NCI-H2081 (cell line): ENCODE measurements around the gene CD8B2.
"Not testable (repeated sequence)": the region's sequence is repeated elsewhere in the genome, so short reads cannot be mapped to it uniquely, and the experiment has no call there.

Source experiments
- DNase-seq, 2 experiments: peaks; one replicate each; lab custom pipeline; 2025; lab: John Stamatoyannopoulos, UW

CD8B2 gene

DNA sequence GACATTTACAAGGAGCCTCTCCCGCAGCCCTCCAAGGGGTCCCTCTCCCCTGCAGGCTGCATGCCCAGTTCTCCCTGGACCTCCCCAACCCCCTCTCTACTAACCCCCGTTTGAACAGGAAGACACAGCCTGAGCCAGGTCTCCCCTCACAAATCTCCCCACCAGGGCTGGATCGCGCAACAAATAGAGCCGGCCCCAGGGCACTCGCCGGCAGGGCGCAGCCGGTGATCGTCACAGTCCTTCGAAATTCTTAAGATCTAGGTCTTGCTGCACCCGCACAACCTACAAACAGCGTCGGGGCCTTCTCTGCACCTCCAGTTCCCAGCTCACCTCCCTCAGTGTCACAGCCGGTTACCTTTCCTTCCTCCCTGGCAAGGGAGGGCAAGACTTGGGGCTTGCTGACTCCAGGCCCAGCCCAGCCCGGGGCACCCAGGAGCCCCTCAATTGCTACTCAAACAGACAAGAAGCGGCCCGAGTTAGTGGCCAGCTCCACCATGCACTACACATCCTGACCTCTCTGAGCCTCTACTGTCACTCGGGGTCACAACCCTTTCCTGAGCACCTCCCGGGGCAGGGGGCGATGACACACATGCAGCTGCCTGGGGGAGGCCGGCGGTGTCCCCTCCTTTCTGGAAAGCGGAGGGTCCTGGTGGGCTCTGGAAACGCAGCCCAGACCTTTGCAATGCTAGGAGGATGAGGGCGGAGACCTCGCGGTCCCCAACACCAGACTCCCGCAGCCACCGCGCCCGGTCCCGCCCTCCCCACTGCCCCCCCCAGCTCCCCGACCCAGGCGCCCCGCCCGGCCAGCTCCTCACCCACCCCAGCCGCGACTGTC lies at the start of gene CD8B2:
Gene CD8B2 (plus strand): TSS at position 814 of the 835 bp plus-strand sequence. CDS start 63 bp downstream, outside the sequence.
- not testable (repeated sequence) for DNase-seq

DNA sequence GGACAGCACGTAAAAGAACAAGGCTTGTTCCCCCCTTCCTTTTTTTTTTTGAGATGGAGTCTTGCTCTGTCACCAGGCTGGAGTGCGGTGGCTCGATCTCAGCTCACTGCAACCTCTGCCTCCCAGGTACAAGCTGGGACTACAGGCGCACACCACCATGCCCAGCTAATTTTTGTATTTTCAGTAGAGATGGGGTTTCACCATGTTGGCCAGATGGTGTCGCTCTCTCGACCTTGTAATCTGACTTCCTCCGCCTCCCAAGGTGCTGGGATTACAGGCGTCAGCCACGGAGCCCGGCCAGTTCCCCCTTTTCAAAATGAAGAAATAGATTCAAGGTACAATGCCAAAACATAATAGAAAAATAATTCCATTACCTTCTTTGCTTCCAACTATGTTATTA lies 25.3 kb upstream of the CD8B2 start:
- not testable (repeated sequence) for DNase-seq

DNA sequence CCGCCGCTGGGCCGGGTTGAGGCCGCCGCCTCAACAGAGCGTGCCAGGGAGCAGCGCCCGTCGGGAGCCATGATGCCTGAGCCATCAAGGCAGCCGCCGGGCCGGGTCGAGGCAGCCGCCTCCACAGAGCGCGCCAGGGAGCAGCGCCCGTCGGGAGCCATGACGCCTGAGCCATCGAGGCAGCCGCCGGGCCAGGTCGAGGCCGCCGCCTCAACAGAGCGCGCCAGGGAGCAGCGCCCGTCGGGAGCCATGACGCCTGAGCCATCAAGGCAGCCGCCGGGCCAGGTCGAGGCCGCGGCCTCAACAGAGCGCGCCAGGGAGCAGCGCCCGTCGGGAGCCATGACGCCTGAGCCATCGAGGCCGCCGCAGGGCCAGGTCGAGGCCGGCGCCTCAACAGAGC lies 19.6 kb upstream of the CD8B2 start:
- DNase-seq, result not testable (repeated sequence)

DNA sequence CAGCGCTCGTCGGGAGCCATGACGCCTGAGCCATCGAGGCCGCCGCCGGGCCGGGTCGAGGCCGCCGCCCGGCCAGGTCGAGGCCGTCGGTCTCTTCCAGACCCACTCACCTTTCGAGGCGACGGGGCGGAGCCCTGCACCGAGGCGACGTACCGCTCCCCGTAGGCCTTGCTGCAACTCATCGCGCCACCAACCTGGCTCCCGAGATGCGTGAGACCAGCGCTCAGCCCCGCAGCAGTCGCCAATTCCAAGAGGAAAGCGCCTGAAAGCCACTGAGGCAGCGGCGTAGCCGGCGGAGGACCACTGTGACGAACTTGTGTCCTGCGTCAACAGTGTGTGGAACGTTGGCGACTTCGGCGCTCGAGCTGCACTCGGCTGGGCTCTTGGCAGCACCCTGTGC lies 19.1 kb upstream of the CD8B2 start, which contains the start of gene RGPD3:
Gene RGPD3 (minus strand): TSS at position 307 of the 400 bp plus-strand sequence. CDS start 125 bp downstream, at position 182.
- not testable (repeated sequence) for DNase-seq

DNA sequence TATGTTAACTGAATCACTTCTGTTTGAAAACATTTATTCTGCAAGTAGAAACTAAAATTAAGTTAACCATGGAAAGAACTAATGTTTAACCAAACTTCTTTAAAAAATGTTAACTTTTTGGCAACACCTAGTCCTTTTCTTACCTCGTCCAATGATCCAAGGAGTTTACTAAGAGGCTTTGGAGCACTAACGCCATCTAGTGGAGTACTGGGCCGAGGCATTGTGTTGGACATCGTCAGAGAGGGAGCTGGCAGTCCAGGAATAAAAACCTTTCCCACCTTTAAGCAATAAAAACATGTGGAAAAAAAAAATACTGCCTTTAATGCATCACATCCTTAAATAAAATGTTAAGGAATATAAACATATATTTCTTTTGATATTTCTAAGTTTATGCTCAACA lies 16.5 kb upstream of the CD8B2 start:
- not testable (repeated sequence) for DNase-seq

DNA sequence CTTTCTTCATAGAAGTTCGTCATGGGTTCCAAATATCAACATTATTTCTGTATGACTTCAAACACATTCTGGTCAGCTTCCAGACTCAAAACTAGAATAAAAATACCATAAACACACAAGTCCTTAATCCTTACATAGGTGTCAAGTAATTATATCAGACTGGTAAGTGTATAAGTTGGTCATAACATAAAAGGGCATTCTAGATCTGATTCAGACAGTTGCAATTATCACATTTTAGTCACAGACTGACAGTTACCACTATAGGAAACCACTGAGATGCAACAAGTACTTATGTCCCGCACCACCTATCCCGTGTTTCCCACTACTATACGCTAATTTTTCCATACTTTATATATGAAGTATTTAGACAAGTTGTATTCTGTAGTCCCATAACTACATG lies 9.5 kb upstream of the CD8B2 start:
- not testable (repeated sequence) for DNase-seq

DNA sequence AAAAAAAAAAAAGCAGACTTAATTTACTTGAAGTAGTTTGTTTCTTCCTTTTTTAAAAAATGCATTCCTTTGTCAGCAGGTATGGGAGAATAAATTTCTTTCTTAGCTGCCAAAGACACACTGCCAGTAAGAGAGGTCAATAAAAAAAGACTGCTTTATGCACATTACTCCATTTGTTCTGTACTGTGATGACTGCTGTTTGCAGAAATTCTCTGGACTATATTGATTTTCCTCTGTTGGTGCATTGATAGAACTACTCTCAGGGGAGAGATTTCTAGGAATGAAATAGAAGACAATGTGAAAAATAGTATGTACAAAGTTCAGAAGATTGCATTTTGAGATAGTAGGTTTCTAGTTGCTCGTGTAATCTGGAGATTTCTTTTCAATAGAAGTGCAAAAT lies 7.6 kb upstream of the CD8B2 start:
- DNase-seq, result not testable (repeated sequence)

DNA sequence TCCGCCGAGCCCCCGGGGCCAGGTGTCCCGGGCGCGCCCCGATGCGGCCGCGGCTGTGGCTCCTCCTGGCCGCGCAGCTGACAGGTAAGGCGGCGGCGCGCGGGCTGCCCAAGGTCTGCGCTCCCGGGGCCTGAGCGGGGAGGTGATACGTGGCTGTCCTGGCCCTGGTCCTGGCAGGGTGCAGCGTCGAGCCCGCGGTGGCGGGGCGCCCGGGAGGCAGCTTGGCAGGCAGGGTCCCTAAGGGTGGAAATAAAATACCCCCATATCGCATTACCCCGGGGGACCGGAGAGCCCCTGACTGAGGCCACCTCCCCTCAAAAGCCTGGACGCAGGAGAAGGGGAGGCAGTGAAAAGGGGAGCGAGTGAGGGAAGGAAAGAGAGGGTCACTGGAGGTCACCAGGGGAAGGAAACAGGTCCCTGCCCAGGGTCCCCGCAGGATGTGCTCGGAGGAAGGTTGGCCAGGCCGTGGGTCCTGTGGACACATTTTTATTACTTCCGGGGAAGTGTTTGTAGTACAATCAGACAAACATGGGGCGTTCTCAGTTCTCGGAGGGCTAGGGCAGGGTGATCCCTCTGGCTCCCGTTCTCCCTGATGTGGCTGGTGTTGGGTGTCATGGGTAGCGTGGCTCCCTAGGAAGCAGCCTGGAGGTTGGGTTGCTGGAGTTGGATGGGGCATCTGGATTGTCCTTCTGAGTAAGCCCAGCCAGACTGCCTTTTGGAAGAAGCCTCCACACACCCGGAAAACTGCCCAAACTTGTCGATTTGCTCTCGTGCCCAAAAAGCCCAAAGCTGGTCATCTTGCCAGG lies 425 bp downstream of the CD8B2 start:
- DNase-seq, result not testable (repeated sequence)

DNA sequence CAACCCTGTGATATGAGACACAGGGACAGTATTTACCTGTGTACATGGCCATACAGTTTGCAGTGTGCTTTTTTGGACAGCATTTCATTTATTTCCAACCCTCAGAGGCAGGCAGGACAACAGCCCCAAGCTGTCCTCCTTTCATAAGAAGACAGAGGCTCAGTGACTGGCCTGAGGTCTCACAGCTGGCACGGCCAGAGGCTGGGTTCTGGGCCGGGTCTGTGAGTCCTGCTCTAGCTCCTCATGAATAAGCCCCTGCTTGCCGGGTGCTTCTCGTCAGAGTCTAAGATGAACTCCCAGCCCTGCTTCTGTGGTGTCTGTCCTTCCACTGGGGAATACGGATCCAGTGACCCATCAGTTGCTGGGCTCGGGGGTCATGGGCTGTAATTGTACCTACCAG lies 2.5 kb downstream of the CD8B2 start:
- DNase-seq, result not testable (repeated sequence)

DNA sequence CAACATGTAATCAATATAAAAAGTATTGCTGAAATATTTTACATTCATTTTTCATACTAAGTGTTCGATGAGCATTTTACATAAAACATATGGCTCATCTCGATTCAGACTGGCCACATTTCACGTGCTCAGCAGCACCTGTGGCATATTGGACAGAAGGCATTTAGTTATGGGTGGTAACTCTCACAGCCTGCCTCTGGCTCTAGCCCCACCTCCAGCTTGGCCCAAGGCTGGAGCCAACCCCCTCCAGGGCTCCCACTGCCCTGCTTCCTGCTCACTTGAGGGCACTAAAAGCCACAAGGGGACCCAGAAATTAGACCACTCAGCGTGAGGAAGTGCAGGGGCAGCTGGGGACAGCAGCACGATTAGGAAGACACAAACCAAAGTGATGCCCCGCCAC lies 5.2 kb downstream of the CD8B2 start:
- not testable (repeated sequence) for DNase-seq

DNA sequence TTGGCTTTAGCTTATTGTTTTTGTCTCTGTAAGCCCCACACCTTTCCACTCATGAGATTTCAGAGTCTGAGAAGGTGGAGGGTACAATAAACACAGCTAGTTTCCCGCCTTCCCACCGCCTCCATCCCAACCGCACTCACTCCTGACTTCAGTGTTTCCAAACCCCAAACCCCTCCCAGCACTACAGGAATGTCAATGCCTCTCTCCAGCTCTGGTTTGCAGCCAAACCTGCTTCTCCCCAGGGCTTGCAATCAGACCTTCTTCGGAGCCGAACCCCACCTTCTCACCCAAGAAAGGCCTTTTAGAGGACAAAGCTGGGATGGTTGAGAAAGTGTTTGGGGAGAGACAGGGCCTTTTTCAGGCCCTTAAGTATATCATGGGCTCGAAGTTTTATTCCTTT lies 5.7 kb downstream of the CD8B2 start:
- not testable (repeated sequence) for DNase-seq

DNA sequence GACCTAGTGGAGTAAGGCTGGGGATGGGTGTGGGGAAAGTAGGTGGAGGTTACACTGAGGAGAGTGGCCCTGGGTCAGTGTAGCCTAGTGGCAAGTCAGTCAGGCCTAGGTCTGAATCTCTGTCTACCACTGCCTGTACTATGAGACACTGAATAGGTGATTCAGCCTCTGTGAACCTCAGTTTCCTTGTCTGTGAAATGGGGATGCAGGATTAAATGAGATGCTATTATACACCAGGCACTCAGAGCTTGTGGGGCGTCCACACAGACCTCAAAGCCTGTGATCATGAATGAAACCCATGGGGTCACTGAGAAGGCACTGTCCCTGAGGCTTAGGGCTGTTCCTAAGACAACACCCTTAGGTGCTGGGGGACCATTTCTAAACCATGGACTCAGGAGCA lies 11.4 kb downstream of the CD8B2 start:
- DNase-seq, result not testable (repeated sequence)

DNA sequence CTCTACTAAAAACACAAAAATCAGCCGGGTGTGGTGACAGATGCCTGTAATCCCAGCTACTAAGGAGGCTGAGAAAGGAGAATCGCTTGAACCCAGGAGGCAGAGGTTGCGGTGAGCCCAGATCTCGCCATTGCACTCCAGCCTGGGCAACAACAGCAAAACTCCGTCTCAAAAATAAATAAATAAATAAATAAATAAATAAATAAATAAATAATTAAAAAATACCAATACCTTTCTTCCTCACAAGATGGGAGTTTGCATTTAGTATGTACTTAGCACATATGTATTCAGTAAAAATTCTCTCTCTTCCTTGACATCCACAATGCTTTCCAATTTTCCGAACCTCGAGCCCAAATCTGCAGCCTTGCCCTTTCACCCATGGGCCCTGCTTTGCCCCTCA lies 13.2 kb downstream of the CD8B2 start:
- not testable (repeated sequence) for DNase-seq

DNA sequence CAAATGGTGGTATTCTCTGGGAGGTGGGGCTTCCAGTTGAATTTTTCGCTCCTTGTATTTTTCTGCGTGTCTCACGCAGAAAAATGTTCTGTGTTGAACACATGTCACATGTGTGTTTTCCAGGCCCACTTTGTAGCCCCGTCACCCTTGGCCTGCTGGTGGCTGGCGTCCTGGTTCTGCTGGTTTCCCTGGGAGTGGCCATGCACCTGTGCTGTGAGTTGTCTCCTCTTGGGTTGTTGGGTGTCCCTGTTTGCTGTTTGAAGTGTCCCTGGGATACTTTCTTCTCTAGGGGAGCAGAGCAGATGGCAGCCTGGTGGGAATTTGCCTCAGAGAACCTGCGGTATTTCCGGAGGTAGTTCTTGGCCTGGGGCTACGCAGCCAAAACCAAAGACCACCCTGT lies 15.2 kb downstream of the CD8B2 start:
- DNase-seq, result not testable (repeated sequence)

DNA sequence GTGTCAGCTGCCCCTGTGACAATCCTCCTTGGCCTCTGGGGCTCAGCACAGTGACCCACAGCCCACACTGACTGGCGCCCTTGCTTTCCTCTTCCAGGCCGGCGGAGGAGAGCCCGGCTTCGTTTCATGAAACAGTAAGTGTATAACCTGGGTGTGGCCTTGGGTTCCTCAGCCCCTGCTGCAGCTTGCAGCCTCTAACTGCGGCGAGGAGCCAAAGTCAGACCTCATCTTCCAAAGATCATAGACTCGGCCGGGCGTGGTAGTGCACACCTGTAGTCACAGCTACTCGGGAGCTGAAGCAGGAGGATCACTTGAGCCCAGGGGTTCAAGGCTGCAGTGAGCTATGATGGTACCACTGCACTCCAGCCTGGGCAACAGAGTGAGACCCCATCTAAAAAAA lies 17.0 kb downstream of the CD8B2 start:
- not testable (repeated sequence) for DNase-seq

DNA sequence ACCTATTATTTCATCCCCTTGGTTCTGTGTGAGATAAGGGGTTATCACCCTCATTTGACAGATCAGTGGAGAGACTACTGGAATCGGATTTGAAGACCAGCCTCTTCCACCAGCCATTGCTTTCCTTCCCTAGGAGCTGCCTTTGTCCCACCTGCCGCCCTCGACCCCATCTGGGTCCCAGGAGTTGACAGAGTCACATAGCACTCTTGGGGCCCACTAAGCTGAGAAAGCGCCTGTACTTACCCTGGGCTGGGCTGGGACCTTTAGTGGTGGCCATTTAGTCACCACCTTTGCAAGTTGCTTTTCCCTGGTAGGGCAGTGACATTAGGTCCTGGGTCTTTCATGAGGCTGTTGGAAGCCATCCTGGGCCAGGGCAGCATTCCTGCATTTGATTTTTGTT lies 17.6 kb downstream of the CD8B2 start:
- not testable (repeated sequence) for DNase-seq

DNA sequence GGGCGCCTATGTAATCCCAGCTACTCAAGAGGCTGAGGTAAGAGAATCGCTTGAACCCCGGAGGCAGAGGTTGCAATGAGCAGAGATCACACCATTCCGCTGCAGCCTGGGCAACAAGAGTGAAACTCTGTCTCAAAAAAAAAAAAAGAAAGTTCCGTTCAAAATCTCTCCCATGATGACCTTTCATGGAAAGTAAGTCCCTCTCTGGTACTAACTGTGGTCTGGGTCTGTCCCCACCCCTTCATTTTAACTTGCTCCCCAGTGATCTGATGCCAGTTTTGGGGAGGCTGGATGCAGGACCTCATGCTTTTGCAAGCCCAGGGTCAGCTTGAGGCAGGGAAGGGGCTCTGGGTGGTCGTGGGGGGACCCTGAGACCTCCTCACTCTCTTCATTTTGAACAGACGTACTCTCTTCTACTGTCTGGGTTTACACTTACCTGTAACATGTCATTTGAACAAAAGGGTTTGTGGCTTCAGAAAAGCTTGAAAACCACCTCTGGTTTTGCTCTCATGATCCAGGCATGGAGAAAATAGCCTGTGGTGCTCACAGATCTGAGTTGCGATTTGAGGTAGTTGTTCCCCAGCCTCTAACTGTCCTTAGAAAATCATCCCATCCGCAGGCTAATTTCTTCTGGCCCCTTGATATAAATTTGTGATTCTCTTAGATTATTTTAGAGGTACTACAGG lies 19.0 kb downstream of the CD8B2 start:
- DNase-seq, result not testable (repeated sequence)

DNA sequence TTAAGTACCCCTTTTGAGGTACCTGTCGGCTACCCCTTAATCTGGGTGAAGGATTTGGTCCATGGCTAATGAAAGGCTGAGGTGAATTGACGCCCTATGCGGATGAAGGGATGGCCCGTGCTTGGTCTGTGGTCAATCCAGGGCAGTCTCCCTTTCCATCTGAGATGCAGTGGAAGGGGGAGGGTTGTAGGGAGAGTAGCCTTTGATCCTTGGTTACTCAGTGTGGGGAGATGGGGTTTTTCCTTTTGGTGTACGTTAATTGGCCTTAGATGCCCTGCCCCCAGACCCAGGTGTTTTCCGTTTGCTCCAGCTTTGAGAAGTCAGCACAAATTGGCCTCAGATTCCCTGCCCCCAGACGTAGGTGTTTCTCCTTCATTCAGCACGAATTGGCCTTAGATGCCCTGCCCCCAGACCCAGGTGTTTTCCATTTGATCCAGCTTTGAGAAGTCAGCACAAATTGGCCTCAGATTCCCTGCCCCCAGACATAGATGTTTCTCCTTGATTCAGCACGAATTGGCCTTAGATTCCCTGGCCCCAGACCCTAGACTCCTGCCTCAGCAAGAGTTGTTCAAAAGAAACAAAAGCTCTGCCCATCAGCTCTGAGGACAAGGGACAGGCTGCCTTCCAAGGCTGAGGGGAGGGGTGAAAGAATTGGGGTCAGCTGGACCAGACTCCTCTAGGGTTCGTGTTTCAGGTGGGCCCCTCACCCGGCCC lies 21.7 kb downstream of the CD8B2 start:
- DNase-seq, result not testable (repeated sequence)

DNA sequence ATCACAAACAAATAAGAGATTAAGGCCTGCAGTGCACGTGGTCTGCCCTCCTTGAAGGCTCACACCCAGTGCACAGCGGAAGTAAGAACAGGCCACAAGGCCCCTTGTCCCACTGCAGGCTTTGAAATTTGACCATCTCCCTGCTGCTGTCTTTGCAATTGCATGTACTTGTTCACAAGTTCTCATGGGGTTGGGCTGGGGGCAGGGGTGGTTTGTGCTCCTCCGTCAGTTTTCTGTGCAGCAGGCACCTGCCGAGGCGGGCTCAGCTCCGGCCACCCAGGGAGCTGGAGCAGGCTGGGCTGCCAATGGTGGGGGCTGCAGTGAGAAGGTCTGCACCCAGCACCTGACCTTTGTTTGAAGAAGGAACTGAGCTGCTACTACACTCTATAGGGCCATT lies 22.2 kb downstream of the CD8B2 start:
- DNase-seq, result not testable (repeated sequence)

DNA sequence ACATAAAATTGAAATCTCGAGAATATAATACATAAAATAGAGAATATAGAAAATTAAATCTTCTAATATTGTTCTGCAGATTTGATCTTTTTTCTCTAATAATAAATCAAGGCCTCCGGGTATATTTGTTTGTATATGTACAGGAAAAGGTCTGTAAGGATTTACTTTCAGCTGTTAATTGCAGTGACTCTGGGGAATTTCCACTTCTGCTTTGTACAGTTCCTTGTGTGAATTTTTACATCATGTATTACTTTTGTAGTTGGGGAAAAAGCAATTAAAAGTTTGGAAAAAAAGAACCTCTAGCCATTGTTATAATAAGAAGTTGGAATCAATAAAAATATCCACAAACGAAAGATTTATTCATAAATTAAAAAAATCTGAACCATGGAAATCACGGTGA lies 23.6 kb downstream of the CD8B2 start:
- DNase-seq, result not testable (repeated sequence)

DNA sequence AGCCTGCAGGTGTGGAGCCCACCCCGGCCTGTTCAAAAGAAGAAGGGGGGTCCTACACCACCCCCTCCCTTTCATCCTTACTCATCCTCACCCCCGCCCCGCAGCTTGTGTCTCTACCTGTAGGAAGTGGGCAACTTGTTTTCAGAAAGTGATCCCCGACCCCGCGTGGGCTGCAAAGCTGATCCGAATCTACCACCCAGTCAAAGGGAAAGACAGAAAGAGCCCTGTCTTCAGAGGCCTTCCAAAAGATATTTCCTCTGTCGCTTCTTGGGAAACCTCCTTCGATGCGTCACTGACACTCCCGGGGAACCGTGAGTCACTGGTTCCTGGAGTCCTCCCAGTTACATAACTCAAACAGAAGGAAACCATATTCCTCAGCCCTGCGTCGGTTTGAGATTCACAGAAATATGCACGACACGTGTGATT lies 24.3 kb downstream of the CD8B2 start:
- not testable (repeated sequence) for DNase-seq
